ENCODE results near the gene CCNL1. TPM values are rescaled to one million over a fixed set of nuclear protein-coding genes. Genes with fewer than 3 reads are reported as not detected.

Gene CCNL1
- total and polyA plus RNA-seq, 2 of the 4 experiments (the other 2 are of a cell fraction): 60.9 to 83.3 TPM

DNA sequence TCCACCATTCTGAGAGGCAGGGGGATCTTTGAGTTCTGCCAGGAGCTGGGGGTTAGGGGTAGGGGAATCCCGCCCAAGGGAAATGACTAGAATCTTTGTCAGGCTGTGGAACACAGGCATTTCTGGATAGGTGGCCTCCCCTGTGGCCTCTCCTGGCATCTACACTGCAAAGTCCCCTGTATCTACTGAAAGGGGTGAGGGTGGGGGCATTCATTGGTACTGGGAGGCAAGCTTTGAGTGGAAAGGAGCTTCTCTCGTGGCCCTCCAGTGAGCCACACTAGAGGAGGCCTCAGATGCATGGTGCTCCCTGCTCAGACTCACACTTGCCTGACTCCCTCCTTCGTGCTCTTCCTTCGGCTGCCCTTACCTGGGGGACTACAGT lies 59.9 kb downstream of the CCNL1 start:
- Histone ChIP-seq H3K14ac (replicated peaks; ENCODE audit: low read depth, low read length) (peak overlapping the region; percentile 57; the same call in 1 of the 2 replicates), H3K36me3 (ENCODE audit: control insufficient read depth, insufficient read depth, low read length) (no peaks in the 10 kb centered on the region), H3K27me3 (ENCODE audit: control insufficient read depth, insufficient read depth, low read length) (no peaks in the 10 kb centered on the region), H2AFZ (replicated peaks; ENCODE audit: low read length, poor library complexity) (no peak overlapping the region), H3K9me1 (ENCODE audit: insufficient read depth, low read length) (peaks cover 9% of the 10 kb centered on the region), H3K4ac (ENCODE audit: low read depth, low read length) (peak overlapping the region; percentile 66), H4K5ac (ENCODE audit: low read depth, low read length) (peak overlapping the region; percentile 60; the same call in 1 of the 2 replicates), H2AK9ac (replicated peaks; ENCODE audit: low read depth, low read length, poor library complexity) (peak overlapping the region; percentile 29), H3K79me1 (ENCODE audit: low read depth in 1 of 2, low read length in 2 of 2) (no peaks in the 10 kb centered on the region), H3K4me2 (ENCODE audit: low read depth, low read length) (no peak overlapping the region), H4K20me1 (ENCODE audit: insufficient read depth, low read length) (0 out of 2 replicates have a peak, but pooled peaks cover 3% of the 10 kb centered on the region), H3K27ac (ENCODE audit: insufficient read depth, low read length) (no peak overlapping the region), H4K91ac (ENCODE audit: insufficient read depth, low read depth, low read length) (peak overlapping the region; percentile 7), H3K9ac (ENCODE audit: low read depth, low read length) (no peak overlapping the region), H3K23ac (ENCODE audit: low read depth, low read length) (peak overlapping the region; percentile 75; the same call in 1 of the 2 replicates), H2BK120ac (ENCODE audit: low read depth, low read length) (peak overlapping the region; percentile 54), H2BK20ac (ENCODE audit: low read depth, low read length) (peak overlapping the region; percentile 62; the same call in 1 of the 2 replicates), H3K56ac (ENCODE audit: extremely low read depth, insufficient read depth, low read length) (no peak overlapping the region), H2AK5ac (ENCODE audit: low read depth, low read length) (peak overlapping the region; percentile 85), H4K8ac (ENCODE audit: low read depth in 2 of 2, low read length in 2 of 2) (peak overlapping the region in 1 of 2 experiments; percentile 7; a peak in 3 of 4 replicates), H3K18ac (ENCODE audit: low read depth, low read length) (peak overlapping the region; percentile 36; the same call in 1 of the 2 replicates), H2BK5ac (ENCODE audit: low read depth, low read length, poor library complexity, severe bottlenecking) (peak overlapping the region; percentile 83), H3K4me3 (ENCODE audit: insufficient read depth, low read depth, low read length) (no peak overlapping the region), H3K9me3 (ENCODE audit: control insufficient read depth, insufficient read depth, low read length) (no peaks in the 10 kb centered on the region), H3K4me1 (ENCODE audit: control insufficient read depth, insufficient read depth, low read length) (peaks cover 27% of the 10 kb centered on the region), H2BK15ac (ENCODE audit: low read depth, low read length) (peak overlapping the region; percentile 60; the same call in 1 of the 3 replicates)
- intact Hi-C loops (cut with micrococcal nuclease): no loop called here
- in situ Hi-C loops (cut with MboI; ENCODE audit: low sequenced_read_pairs): no loop called here
- BruUV-seq (replicated peaks): no TSS peak
- dilution Hi-C loops (cut with HindIII; ENCODE audit: low sequenced_read_pairs, unreplicated experiment): no loop called here
- DNase-seq (no peak), ATAC-seq (ENCODE audit: low read depth) (no peak)
- ChIA-PET CTCF (interaction anchor here (0.6 to 0.9 kb wide), 2 partner anchors 23 to 27 kb away, joined by 3 to 4 read pairs; no protein-coding TSS in a partner anchor), POLR2A (ENCODE audit: unreplicated experiment) (interaction anchor here (0.8 kb wide), 1 partner anchor 11 kb away, joined by 5 read pairs; no protein-coding TSS in a partner anchor)
- TF ChIP-seq RFX5 (IDR thresholded peaks at IDR 0.05; ENCODE audit: low read depth, low read length) (no peak), CTCF (conservative IDR thresholded peaks at IDR 0.05; ENCODE audit: low read depth, low read length) (no peak), CHD1 (IDR thresholded peaks at IDR 0.05; ENCODE audit: low read depth, low read length) (no peak), POLR2A (IDR thresholded peaks at IDR 0.05; ENCODE audit: low read depth, low read length) (no peak), CEBPB (IDR thresholded peaks at IDR 0.05; ENCODE audit: low read depth, low read length) (no peak)
- TF ChIP-seq, protein P1, sequence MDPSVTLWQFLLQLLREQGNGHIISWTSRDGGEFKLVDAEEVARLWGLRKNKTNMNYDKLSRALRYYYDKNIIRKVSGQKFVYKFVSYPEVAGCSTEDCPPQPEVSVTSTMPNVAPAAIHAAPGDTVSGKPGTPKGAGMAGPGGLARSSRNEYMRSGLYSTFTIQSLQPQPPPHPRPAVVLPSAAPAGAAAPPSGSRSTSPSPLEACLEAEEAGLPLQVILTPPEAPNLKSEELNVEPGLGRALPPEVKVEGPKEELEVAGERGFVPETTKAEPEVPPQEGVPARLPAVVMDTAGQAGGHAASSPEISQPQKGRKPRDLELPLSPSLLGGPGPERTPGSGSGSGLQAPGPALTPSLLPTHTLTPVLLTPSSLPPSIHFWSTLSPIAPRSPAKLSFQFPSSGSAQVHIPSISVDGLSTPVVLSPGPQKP (IDR thresholded peaks at IDR 0.05; ENCODE audit: borderline replicate concordance, low read depth, low read length): no peak
- no CpG with 5 or more reads among the region's 4 CpGs for WGBS, 2 experiments (ENCODE audit: extremely low coverage in 2 of 2, insufficient read length in 1 of 2)

All from IMR-90 (cell line).